ENCODE results near the gene VAT1L.

- TF ChIP-seq CTCF (IDR thresholded peaks at IDR 0.05) (no peak), POLR2A (IDR thresholded peaks at IDR 0.05) (no peak), EP300 (IDR thresholded peaks at IDR 0.05) (no peak)
These were observed 110.4 kb downstream of the VAT1L start for GRCh38 chr16:77898671-77899211.

Measured in ovary (tissue), 3 donors.